Neural cell (in vitro differentiated cells): ENCODE measurements around the gene TECTB.

Experiments used
- EP300 ChIP-seq: fragments of 450-650 bp; conservative IDR thresholded peaks from 2 replicates; pipeline ENCODE4 v1.6.1; 2014; ENCODE audit warnings: antibody characterized with exemption, mild to moderate bottlenecking, moderate library complexity; ENCODE audit not compliant: poor library complexity, severe bottlenecking
- TF ChIP-seq, protein P1 (sequence below): IDR thresholded peaks from 2 replicates; pipeline ENCODE4 v1.6.1; 2012; ENCODE audit warnings: borderline replicate concordance
- TF ChIP-seq, protein P2 (sequence below): fragments of 450-650 bp; IDR thresholded peaks from 2 replicates; pipeline ENCODE4 v1.5.1; 2014; ENCODE audit warnings: antibody characterized with exemption, mild to moderate bottlenecking, moderate library complexity; ENCODE audit not compliant: poor library complexity, severe bottlenecking

DNA sequence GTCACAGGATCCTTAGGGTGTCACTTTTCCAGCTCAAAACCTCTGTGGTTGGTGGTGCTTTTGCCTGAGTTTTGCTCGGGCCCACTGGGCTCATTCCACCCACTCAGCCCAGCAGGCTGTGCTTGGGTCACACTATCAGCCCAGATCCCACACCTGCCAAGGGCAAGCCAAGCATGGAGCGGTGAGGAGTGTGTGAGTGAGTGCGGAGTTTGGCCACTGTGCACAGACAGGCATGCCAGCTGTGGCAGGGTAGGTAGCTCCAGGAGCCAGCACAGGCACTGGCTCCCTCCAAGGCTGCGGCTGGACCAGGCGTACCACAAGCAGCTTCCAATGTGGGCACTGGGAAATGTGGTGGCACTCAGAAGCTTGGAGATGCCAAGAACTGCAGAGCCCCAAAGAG lies 43.9 kb upstream of the TECTB start:
- TF ChIP-seq, protein P1, sequence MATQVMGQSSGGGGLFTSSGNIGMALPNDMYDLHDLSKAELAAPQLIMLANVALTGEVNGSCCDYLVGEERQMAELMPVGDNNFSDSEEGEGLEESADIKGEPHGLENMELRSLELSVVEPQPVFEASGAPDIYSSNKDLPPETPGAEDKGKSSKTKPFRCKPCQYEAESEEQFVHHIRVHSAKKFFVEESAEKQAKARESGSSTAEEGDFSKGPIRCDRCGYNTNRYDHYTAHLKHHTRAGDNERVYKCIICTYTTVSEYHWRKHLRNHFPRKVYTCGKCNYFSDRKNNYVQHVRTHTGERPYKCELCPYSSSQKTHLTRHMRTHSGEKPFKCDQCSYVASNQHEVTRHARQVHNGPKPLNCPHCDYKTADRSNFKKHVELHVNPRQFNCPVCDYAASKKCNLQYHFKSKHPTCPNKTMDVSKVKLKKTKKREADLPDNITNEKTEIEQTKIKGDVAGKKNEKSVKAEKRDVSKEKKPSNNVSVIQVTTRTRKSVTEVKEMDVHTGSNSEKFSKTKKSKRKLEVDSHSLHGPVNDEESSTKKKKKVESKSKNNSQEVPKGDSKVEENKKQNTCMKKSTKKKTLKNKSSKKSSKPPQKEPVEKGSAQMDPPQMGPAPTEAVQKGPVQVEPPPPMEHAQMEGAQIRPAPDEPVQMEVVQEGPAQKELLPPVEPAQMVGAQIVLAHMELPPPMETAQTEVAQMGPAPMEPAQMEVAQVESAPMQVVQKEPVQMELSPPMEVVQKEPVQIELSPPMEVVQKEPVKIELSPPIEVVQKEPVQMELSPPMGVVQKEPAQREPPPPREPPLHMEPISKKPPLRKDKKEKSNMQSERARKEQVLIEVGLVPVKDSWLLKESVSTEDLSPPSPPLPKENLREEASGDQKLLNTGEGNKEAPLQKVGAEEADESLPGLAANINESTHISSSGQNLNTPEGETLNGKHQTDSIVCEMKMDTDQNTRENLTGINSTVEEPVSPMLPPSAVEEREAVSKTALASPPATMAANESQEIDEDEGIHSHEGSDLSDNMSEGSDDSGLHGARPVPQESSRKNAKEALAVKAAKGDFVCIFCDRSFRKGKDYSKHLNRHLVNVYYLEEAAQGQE = no peak
- TF ChIP-seq, protein P2, sequence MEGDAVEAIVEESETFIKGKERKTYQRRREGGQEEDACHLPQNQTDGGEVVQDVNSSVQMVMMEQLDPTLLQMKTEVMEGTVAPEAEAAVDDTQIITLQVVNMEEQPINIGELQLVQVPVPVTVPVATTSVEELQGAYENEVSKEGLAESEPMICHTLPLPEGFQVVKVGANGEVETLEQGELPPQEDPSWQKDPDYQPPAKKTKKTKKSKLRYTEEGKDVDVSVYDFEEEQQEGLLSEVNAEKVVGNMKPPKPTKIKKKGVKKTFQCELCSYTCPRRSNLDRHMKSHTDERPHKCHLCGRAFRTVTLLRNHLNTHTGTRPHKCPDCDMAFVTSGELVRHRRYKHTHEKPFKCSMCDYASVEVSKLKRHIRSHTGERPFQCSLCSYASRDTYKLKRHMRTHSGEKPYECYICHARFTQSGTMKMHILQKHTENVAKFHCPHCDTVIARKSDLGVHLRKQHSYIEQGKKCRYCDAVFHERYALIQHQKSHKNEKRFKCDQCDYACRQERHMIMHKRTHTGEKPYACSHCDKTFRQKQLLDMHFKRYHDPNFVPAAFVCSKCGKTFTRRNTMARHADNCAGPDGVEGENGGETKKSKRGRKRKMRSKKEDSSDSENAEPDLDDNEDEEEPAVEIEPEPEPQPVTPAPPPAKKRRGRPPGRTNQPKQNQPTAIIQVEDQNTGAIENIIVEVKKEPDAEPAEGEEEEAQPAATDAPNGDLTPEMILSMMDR = no peak
- TF ChIP-seq EP300 = no peak
